Esophagus muscularis mucosa (tissue), 3 donors: ENCODE data around the gene ZNFX1.

Experiments
- CTCF ChIP-seq, 3 experiments: fragments of 200-600 bp in 2 of 3; fragments of 450-650 bp in 1 of 3; sonication (generic) in 2 of 3; IDR thresholded peaks; one replicate each; pipeline ENCODE4 v1.5.1; 2017 to 2019; ENCODE audit warnings: antibody characterized with exemption in 3 of 3, mild to moderate bottlenecking in 2 of 3, moderate library complexity in 1 of 3
- POLR2AphosphoS5 ChIP-seq, 2 donors: sonication (generic); formaldehyde crosslinking; IDR thresholded peaks; one replicate each; pipeline ENCODE4 v1.6.1; 2017; ENCODE audit warnings: antibody characterized with exemption in 2 of 2

DNA sequence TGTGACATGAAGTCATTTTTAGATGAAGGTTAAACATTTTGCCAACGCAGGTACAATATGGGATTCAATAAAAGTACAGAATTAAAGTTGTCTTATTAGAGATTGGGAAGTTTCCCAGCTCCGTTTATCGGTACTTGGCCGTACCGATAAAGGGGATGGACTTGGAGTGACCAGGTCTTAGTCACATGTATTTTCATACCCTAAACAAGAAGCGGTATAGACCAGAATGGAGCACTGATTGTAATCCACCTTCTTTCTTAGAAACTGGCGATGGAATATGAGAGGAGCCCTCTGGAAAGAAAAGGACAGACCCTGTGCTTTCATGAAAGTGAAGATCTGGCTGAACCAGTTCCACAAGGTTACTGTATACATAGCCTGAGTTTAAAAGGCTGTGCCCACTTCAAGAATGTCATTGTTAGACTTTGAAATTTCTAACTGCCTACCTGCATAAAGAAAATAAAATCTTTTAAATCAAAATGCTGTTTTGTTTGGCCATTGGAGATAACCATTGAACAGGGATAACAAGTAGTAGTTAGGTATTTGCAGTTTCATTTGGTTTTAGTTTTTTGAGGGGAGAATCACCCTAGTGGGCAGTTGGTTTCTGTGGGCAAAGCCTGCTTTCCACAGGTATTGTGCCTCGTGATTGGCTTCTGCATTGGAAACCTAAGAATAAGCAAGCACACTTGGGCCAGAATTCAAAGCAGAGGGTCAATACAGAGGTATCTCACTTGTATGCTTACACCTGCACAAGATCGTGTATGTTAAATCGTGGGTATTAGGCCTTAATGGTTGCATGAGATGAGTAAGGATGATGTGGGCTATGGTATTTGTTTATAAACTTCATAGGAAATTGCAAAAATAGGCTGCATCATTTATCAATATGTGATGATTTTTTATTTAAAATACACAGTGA is 11.2 kb upstream of the ZNFX1 start:
- TF ChIP-seq CTCF (IDR thresholded peaks at IDR 0.05): no peak
- TF ChIP-seq POLR2AphosphoS5 (IDR thresholded peaks at IDR 0.05): no peak
